GM10266 (cell line): ENCODE data around the gene PSMF1.

Experiments
- DNase-seq: peaks from one replicate; pipeline ENCODE4 v3.0.0; 2012; ENCODE audit errors: extremely low spot score
- TF ChIP-seq, protein P1 (sequence below): IDR thresholded peaks from 2 replicates; pipeline ENCODE4 v1.5.1; 2012; ENCODE audit warnings: mild to moderate bottlenecking, low read depth; ENCODE audit not compliant: control insufficient read depth, insufficient read depth; ENCODE audit errors: missing control alignments

PSMF1 gene

GRCh38 chr20:1197801-1198200 is 79.4 kb downstream of the PSMF1 start:
- TF ChIP-seq, protein P1, sequence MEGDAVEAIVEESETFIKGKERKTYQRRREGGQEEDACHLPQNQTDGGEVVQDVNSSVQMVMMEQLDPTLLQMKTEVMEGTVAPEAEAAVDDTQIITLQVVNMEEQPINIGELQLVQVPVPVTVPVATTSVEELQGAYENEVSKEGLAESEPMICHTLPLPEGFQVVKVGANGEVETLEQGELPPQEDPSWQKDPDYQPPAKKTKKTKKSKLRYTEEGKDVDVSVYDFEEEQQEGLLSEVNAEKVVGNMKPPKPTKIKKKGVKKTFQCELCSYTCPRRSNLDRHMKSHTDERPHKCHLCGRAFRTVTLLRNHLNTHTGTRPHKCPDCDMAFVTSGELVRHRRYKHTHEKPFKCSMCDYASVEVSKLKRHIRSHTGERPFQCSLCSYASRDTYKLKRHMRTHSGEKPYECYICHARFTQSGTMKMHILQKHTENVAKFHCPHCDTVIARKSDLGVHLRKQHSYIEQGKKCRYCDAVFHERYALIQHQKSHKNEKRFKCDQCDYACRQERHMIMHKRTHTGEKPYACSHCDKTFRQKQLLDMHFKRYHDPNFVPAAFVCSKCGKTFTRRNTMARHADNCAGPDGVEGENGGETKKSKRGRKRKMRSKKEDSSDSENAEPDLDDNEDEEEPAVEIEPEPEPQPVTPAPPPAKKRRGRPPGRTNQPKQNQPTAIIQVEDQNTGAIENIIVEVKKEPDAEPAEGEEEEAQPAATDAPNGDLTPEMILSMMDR: no peak
- no peak for DNase-seq

DNA sequence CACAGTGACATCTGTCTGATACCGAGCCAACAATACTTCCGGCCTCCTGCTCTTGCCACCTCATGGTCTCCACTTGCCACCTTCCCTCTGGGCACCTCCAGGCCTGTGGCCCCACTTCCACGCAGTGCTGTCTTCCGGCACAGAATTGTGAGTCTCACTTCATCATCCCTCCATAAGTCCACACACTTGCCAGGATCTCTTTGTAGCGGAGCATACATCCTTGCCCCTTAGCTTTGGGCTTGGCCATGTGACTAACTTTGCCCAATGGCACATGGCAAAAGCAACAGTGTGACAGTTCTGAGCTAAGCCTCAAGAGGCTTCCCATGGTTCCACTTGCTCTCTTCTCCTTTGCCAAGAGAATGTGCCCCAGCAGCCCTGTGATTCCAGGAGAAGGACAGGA is 80.3 kb downstream of the PSMF1 start:
- TF ChIP-seq, protein P1: no peak
- no peak for DNase-seq

DNA sequence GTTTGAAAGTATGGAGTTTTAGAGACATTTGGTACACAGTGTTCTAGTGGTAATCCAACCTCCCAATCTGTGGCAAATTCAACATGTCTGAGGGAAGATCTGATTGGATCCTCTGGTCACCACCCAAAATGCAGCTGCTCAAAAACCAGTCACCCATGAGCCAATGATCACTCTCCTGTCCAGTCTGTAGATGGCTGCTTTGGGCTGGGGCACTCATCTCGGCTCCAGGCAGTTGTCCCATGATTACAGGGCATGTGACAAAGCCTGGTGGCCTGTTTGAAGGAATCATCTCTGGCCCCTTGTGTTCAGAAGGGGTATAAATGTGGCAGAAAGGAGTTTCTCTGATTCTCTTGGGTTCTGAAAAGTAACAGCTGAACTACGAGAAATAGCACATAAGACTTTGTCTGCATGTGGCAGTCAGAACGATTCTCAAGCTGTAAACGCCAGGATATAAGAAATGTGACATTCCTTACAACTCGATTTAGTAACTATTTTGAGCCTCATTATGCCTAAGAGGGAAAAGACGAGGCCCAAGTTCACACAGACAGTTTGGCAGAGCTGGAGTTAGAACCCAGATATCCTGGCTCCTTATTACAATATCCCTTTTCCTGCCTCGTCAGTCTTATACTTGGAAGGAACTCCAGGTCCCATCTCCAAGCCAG is 80.9 kb downstream of the PSMF1 start:
- TF ChIP-seq, protein P1: no peak
- no peak for DNase-seq

- DNase-seq: no peak
- TF ChIP-seq, protein P1: no peak
Measured at GRCh38 chr20:1199964-1200363, 81.6 kb downstream of the PSMF1 start.

DNA sequence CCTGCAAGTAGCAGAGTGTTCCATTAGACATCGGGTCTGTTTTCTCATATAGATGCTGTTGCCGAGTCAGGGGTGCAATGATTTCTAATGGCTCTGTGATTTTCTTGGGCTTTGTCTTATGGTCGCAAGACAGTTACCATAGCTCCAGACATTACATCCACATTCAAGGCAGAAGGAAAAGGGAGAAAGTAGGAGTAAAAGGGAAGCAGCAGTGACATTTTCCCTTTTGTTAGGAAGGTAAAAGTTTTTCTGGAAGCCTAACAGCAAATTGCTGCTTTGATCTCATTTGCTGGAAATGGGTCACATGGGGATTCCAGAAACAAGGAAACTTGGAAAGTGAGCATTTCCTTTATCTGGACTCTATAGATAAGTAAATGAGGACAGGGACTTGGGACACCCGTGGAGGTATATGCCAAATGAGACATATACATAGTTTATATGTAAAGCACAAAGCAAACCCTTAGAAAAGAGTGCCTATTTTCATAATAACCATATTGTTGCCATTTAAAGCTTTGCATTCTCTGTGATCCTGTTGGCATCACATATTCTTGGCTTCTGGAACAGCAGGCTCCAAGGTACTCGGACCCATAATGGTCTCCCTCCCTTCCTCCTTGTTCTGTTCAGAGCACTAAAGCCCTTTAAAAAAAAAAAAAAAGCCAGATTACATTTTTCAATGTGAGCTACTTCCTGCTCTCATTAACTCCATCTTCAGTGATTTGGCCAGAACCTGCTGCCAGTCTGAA is 84.5 kb downstream of the PSMF1 start, which contains the start of gene C20orf202:
TSS of gene C20orf202 (plus strand) at position 693 of the 743 bp plus-strand sequence. CDS start 132 bp downstream, outside the sequence.
- TF ChIP-seq, protein P1: no peak
- no peak for DNase-seq

DNA sequence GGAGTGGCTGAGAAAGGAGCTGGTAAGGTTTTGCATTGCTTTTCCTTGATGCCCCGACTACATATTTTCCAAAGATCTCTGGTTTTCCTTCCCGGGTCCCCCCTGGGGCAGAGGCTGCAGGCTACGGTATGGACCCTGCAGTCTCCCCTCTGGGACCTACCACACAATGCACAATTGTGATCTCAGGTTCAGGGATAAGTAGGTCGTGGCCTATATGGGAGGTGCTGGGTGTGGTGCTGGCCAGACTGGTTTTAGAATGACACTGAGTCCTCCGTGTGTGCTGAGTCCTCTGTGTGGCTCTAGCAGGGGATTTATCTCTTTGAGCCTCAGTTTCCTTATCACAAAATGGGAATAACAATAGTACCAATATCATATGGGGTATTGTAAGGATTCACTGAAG is 85.2 kb downstream of the PSMF1 start:
- TF ChIP-seq, protein P1: no peak
- no peak for DNase-seq

GRCh38 chr20:1204113-1204512 is 85.7 kb downstream of the PSMF1 start:
- TF ChIP-seq, protein P1: no peak

More at GRCh38 chr20:1204113-1204512, 85.7 kb downstream of the PSMF1 start:
- DNase-seq: no peak
